ENCODE results near the gene PEAR1. TPM values are rescaled to one million over a fixed set of nuclear protein-coding genes. Genes with fewer than 3 reads are reported as not detected.
A peak's percentile ranks its signal among the peaks of the same experiment; 100 is the strongest.

The PEAR1 gene
- total and polyA plus RNA-seq, 2 of the 4 experiments (the other 2 are of a cell fraction), result 2.0 to 44.4 TPM

DNA sequence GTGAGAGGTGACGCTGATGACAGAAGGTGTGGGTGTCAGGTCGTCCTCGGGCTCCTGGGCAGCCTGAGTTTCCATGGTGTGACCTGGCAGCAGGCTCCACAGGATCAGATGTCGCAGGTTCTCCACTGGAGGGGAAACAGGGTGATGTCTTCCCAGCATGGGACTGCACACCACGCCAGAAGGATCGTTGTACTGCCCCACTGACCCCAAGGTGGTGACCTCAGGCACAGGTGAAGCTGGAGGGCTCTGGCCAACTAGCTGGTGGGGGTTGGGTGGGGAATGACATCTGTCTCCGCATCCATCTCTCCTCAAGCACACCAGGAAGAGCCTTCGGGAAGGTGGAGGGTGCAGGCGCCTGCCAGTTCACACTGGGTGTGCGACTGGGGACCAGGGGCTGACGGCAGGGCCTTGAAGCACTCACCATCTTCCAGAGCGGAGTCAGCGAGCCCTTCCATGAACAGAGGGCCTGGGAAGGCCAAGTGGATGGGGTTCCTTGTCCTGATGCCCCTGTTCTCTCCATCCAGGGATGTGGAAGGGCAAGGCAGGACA is 46.3 kb downstream of the PEAR1 start:
- intact Hi-C loops (cut with micrococcal nuclease) (no loop called here), dilution Hi-C loops (cut with HindIII; ENCODE audit: low sequenced_read_pairs, unreplicated experiment) (no loop called here), in situ Hi-C loops (cut with MboI; ENCODE audit: low sequenced_read_pairs) (no loop called here)
- Histone ChIP-seq H3K9me3 (ENCODE audit: control insufficient read depth, insufficient read depth, low read length) (no peaks in the 10 kb centered on the region), H4K91ac (ENCODE audit: insufficient read depth, low read depth, low read length) (no peak overlapping the region), H4K20me1 (ENCODE audit: insufficient read depth, low read length) (no peaks in the 10 kb centered on the region; the same call in 1 of the 2 replicates), H3K4me1 (ENCODE audit: control insufficient read depth, insufficient read depth, low read length) (no peaks in the 10 kb centered on the region), H3K4me2 (ENCODE audit: low read depth, low read length) (no peak overlapping the region), H3K36me3 (ENCODE audit: control insufficient read depth, insufficient read depth, low read length) (peaks cover 80% of the 10 kb centered on the region), H3K56ac (ENCODE audit: extremely low read depth, insufficient read depth, low read length) (no peak overlapping the region), H2BK20ac (ENCODE audit: low read depth, low read length) (no peak overlapping the region), H2BK120ac (ENCODE audit: low read depth, low read length) (no peak overlapping the region), H3K4me3 (ENCODE audit: insufficient read depth, low read depth, low read length) (no peak overlapping the region), H3K9ac (ENCODE audit: low read depth, low read length) (no peak overlapping the region), H3K27ac (ENCODE audit: insufficient read depth, low read length) (no peak overlapping the region), H3K18ac (ENCODE audit: low read depth, low read length) (no peak overlapping the region), H4K8ac (ENCODE audit: low read depth in 2 of 2, low read length in 2 of 2) (no peak overlapping the region), H2BK15ac (ENCODE audit: low read depth, low read length) (no peak overlapping the region), H4K5ac (ENCODE audit: low read depth, low read length) (no peak overlapping the region), H3K9me1 (ENCODE audit: insufficient read depth, low read length) (peaks cover 15% of the 10 kb centered on the region), H2AFZ (replicated peaks; ENCODE audit: low read length, poor library complexity) (peak overlapping the region; percentile 32), H2AK9ac (replicated peaks; ENCODE audit: low read depth, low read length, poor library complexity) (peak overlapping the region; percentile 65), H3K4ac (ENCODE audit: low read depth, low read length) (no peak overlapping the region), H3K79me1 (ENCODE audit: low read depth in 1 of 2, low read length in 2 of 2) (no peaks in the 10 kb centered on the region), H3K14ac (replicated peaks; ENCODE audit: low read depth, low read length) (no peak overlapping the region), H2AK5ac (ENCODE audit: low read depth, low read length) (no peak overlapping the region), H3K27me3 (ENCODE audit: control insufficient read depth, insufficient read depth, low read length) (no peaks in the 10 kb centered on the region), H2BK5ac (ENCODE audit: low read depth, low read length, poor library complexity, severe bottlenecking) (no peak overlapping the region), H3K23ac (ENCODE audit: low read depth, low read length) (no peak overlapping the region)
- WGBS, 2 experiments (ENCODE audit: extremely low coverage in 2 of 2, insufficient read length in 1 of 2), result no CpG with 5 or more reads among the region's 13 CpGs
- POLR2A ChIA-PET (ENCODE audit: unreplicated experiment), result no interaction called here
- DNase-seq (no peak), ATAC-seq (ENCODE audit: low read depth) (no peak)
- no TSS peak for BruUV-seq (replicated peaks)
- CTCF ChIA-PET, result interaction anchor here (0.7 kb wide), 1 partner anchor 148 kb away, joined by 3 read pairs; no protein-coding TSS in a partner anchor
- TF ChIP-seq CTCF (conservative IDR thresholded peaks at IDR 0.05; ENCODE audit: low read depth, low read length) (no peak), BHLHE40 (IDR thresholded peaks at IDR 0.05; ENCODE audit: low read depth, low read length) (no peak), CEBPB (IDR thresholded peaks at IDR 0.05; ENCODE audit: low read depth, low read length) (no peak), RFX5 (IDR thresholded peaks at IDR 0.05; ENCODE audit: low read depth, low read length) (no peak), FOS (IDR thresholded peaks at IDR 0.05; ENCODE audit: low read depth, low read length) (no peak)

Measured in IMR-90 (cell line).